Mucosa of rectum (tissue), 2 donors: ENCODE results near the gene CPLX3.

Experiments
- H3K27ac ChIP-seq, 2 donors: one replicate each; pipeline ENCODE4 v1.7.0; 2013; ENCODE audit warnings: inconsistent platforms in 2 of 2, low read depth in 2 of 2, low read length in 2 of 2
- H3K27me3 ChIP-seq, 2 donors: one replicate each; pipeline ENCODE4 v1.7.0; 2013; ENCODE audit warnings: low read length in 2 of 2; ENCODE audit not compliant: control insufficient read depth in 2 of 2, insufficient read depth in 2 of 2
- H3K36me3 ChIP-seq, 2 donors: one replicate each; pipeline ENCODE4 v1.7.0; 2013; ENCODE audit warnings: low read length in 2 of 2; ENCODE audit not compliant: control insufficient read depth in 2 of 2, insufficient read depth in 2 of 2
- H3K4me1 ChIP-seq, 2 donors: one replicate each; pipeline ENCODE4 v1.7.0; 2013; ENCODE audit warnings: low read length in 2 of 2, mild to moderate bottlenecking in 1 of 2; ENCODE audit not compliant: control insufficient read depth in 2 of 2, insufficient read depth in 2 of 2
- H3K4me3 ChIP-seq, 2 donors: one replicate each; pipeline ENCODE4 v1.7.0; 2013; ENCODE audit warnings: low read length in 2 of 2
- H3K9ac ChIP-seq, 2 donors: one replicate each; pipeline ENCODE4 v1.7.0; 2013; ENCODE audit warnings: low read length in 2 of 2, low read depth in 1 of 2, mild to moderate bottlenecking in 1 of 2
- H3K9me3 ChIP-seq, 2 donors: one replicate each; pipeline ENCODE4 v1.7.0; 2013; ENCODE audit warnings: low read length in 2 of 2; ENCODE audit not compliant: control insufficient read depth in 2 of 2
- donor health status: healthy.
- donor health status: Normal muscosa, but diverticular disease.

CPLX3 gene

GRCh38 chr15:74804935-74805334, 21.5 kb upstream of the CPLX3 start:
- no peaks in the 10 kb centered on the region for H3K27me3 ChIP-seq
- no peak overlapping the region for H3K27ac ChIP-seq
- no peaks in the 10 kb centered on the region for H3K9me3 ChIP-seq
- H3K9ac ChIP-seq, result no peak overlapping the region
- H3K36me3 ChIP-seq, result peaks cover 37 to 39% of the 10 kb centered on the region in 2 donors
- peaks cover 13 to 24% of the 10 kb centered on the region in 2 donors for H3K4me1 ChIP-seq
- H3K4me3 ChIP-seq, result no peak overlapping the region

DNA sequence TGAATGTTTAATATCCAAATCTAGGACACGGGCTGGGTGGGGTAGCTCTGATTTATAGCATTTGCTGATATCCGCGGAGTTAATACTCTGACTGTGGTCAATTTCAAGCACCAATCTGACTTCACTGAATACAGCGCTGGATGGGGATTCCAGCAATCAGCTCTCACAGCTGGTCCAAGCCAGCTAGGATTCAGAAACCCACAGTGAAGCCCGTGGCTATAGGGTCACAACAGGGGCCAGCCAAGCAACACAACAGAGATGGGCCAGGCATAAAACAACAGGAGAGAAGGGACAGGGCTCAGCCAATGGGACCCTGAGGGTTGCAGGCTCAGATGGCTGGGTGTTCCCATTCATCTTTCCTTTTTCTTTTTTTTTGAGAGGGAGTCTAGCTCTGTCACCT, 19.1 kb upstream of the CPLX3 start:
- H3K27me3 ChIP-seq, result no peaks in the 10 kb centered on the region
- no peaks in the 10 kb centered on the region for H3K9me3 ChIP-seq
- peak overlapping the region in 1 of 2 donors; percentile 14 for H3K9ac ChIP-seq
- H3K4me1 ChIP-seq, result peaks cover 4 to 13% of the 10 kb centered on the region in 2 donors
- no peak overlapping the region for H3K4me3 ChIP-seq
- peaks cover 17 to 20% of the 10 kb centered on the region in 2 donors for H3K36me3 ChIP-seq
- H3K27ac ChIP-seq, result no peak overlapping the region

DNA sequence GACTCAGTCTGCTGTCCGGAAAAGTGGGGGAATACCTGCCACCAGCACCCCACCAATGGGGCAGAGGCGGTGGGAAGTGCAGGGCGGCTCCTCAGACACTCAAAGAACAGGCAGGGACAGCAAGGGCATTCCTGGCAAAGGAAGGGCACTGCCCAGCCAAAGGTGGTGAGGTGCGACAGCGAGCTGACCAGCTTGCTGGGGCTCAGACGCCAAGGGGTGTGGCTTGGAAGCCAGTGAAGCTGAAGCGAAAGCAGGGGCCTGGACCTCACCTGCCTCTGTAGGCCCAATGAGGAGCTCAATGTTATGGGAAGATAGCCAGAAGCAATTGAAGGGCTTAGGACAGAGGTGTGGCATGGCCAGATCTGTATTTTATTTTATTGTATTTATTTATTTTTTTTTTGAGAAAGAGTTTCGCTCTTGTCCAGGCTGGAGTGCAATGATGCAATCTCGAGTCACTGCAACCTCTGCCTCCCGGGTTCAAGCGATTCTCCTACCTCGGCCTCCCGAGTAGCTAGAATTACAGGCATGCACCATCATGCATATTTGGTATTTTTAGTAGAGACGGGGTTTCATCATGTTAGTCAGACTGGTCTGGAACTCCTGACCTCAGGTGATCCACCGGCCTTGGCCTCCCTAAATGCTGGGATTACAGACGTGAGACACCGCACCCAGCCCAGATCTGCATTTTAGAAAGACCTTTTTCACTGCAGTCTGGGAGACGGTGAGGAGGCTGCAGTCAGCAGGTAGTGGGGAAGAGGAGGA, 18.2 kb upstream of the CPLX3 start:
- Histone ChIP-seq H3K4me3 (no peak overlapping the region), H3K36me3 (peaks cover 10 to 12% of the 10 kb centered on the region in 2 donors), H3K4me1 (peaks cover 4 to 13% of the 10 kb centered on the region in 2 donors), H3K27me3 (no peaks in the 10 kb centered on the region), H3K27ac (peak overlapping the region in 1 of 2 donors; percentile 56), H3K9me3 (no peaks in the 10 kb centered on the region), H3K9ac (peak overlapping the region in 1 of 2 donors; percentile 5)

GRCh38 chr15:74808840-74809229, 17.6 kb upstream of the CPLX3 start:
- H3K27ac ChIP-seq, result no peak overlapping the region
- peaks cover 4 to 13% of the 10 kb centered on the region in 2 donors for H3K4me1 ChIP-seq
- no peak overlapping the region for H3K4me3 ChIP-seq
- no peak overlapping the region for H3K9ac ChIP-seq
- peaks cover 6% of the 10 kb centered on the region in 2 donors for H3K36me3 ChIP-seq
- H3K27me3 ChIP-seq, result no peaks in the 10 kb centered on the region
- no peaks in the 10 kb centered on the region for H3K9me3 ChIP-seq

DNA sequence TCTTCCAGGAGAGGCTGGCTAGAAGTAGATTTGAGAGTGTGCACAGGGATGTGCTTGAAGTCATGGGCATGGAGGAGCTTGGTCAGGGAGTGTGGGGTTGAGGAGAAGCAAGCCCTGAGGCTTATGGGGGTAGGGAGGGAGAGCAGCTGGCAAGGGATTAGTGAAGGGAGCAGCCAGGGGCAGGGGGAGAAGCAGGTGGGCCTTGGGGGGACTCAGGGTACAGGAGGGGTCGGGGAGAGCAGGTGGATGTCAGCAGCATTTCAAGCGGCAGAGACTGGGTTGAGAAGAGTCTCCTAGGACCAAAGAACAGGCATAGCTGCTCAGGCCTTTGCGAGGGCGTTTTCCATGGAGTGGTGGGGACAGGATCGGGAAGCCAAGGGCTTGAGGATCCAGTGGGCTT, 17.2 kb upstream of the CPLX3 start:
- Histone ChIP-seq H3K9ac (no peak overlapping the region), H3K27ac (no peak overlapping the region), H3K4me3 (no peak overlapping the region), H3K27me3 (no peaks in the 10 kb centered on the region), H3K36me3 (peaks cover 2% of the 10 kb centered on the region in 2 donors), H3K4me1 (peaks cover 4 to 13% of the 10 kb centered on the region in 2 donors), H3K9me3 (no peaks in the 10 kb centered on the region)

DNA sequence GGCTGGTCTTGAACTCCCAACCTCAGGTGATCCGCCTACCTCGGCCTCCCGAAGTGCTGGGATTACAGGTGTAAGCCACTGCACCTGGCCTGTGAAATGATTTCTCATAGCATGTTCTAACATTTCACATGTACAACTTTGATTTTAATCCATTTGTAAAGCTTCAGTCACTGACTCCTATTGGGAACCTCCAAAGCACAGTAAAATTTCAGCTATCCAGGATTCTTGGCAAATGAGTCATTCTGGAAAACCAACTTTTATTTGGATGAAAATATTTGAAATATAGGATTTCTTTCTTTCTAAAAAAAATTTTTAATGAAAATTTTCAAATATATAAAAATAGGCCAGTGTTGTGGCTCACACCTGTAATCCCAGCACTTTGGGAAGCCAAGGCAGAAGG, 16.5 kb upstream of the CPLX3 start:
- H3K27me3 ChIP-seq, result no peaks in the 10 kb centered on the region
- H3K9me3 ChIP-seq, result no peaks in the 10 kb centered on the region
- H3K36me3 ChIP-seq, result no peaks in the 10 kb centered on the region
- peaks cover 7 to 16% of the 10 kb centered on the region in 2 donors for H3K4me1 ChIP-seq
- H3K4me3 ChIP-seq, result no peak overlapping the region
- no peak overlapping the region for H3K9ac ChIP-seq
- H3K27ac ChIP-seq, result no peak overlapping the region

GRCh38 chr15:74812533-74812932, 13.9 kb upstream of the CPLX3 start, which contains the start of gene LMAN1L:
Gene LMAN1L, plus strand, starts transcription at chr15:74812835. Its CDS starts 20 bp downstream, at chr15:74812855.
- Histone ChIP-seq H3K27me3 (no peaks in the 10 kb centered on the region), H3K36me3 (no peaks in the 10 kb centered on the region), H3K27ac (no peak within 1 kb of the TSS), H3K4me1 (peaks cover 29 to 38% of the 10 kb centered on the region in 2 donors), H3K4me3 (no peak within 1 kb of the TSS), H3K9me3 (no peaks in the 10 kb centered on the region), H3K9ac (no peak within 1 kb of the TSS)

GRCh38 chr15:74815121-74815934, 11.1 kb upstream of the CPLX3 start:
- Histone ChIP-seq H3K36me3 (no peaks in the 10 kb centered on the region), H3K4me1 (peaks cover 39 to 44% of the 10 kb centered on the region in 2 donors), H3K4me3 (no peak overlapping the region), H3K9me3 (no peaks in the 10 kb centered on the region), H3K27me3 (no peaks in the 10 kb centered on the region), H3K9ac (peak overlapping the region; percentile 13 to 14), H3K27ac (peak overlapping the region in 1 of 2 donors; percentile 36)

- H3K36me3 ChIP-seq, result no peaks in the 10 kb centered on the region
- H3K4me1 ChIP-seq, result peaks cover 39 to 44% of the 10 kb centered on the region in 2 donors
- no peaks in the 10 kb centered on the region for H3K9me3 ChIP-seq
- no peak overlapping the region for H3K27ac ChIP-seq
- no peak overlapping the region for H3K9ac ChIP-seq
- no peak overlapping the region for H3K4me3 ChIP-seq
- no peaks in the 10 kb centered on the region for H3K27me3 ChIP-seq
Measured at GRCh38 chr15:74815961-74816360, 10.5 kb upstream of the CPLX3 start.
